IMR-90 (cell line): ENCODE measurements around the gene CEACAM1.

ENCODE experiments used
- CTCF ChIP-seq: conservative IDR thresholded peaks from 2 replicates; pipeline ENCODE4 v1.5.1; 2012; ENCODE audit warnings: mild to moderate bottlenecking, low read depth, low read length, improper control_type of control experiment
- MXI1 ChIP-seq: IDR thresholded peaks from 2 replicates; pipeline ENCODE4 v1.6.1; 2012; ENCODE audit warnings: low read depth, mild to moderate bottlenecking, low read length, moderate library complexity, borderline replicate concordance
- RCOR1 ChIP-seq: IDR thresholded peaks from 2 replicates; pipeline ENCODE4 v1.6.1; 2012; ENCODE audit warnings: mild to moderate bottlenecking, low read length, improper control_type of control experiment; ENCODE audit not compliant: insufficient replicate concordance

- TF ChIP-seq MXI1 (no peak), CTCF (no peak), RCOR1 (no peak)
These were observed 23.2 kb downstream of the CEACAM1 start for GRCh38 chr19:42505066-42505465.
